Hepatocyte (in vitro differentiated cells): ENCODE results near the gene FADS3. TPM values are rescaled to one million over a fixed set of nuclear protein-coding genes. Genes with fewer than 3 reads are reported as not detected.

Source experiments
- DNase-seq: peaks from one replicate; pipeline ENCODE4 v3.0.0-alpha.2; 2016; ENCODE audit warnings: low spot score
- H2AFZ ChIP-seq: fragments of 200-600 bp; sonication (generic); 2 replicates; pipeline ENCODE4 v1.6.0; 2016; ENCODE audit warnings: antibody characterized with exemption, mild to moderate bottlenecking
- H3K27ac ChIP-seq: fragments of 200-600 bp; sonication (generic); 2 replicates; pipeline ENCODE4 v1.5.1; 2016; ENCODE audit warnings: mild to moderate bottlenecking
- H3K27me3 ChIP-seq: fragments of 200-600 bp; sonication (generic); 2 replicates; pipeline ENCODE4 v1.6.1; 2016
- H3K36me3 ChIP-seq: fragments of 200-600 bp; sonication (generic); replicated peaks from 2 replicates; pipeline ENCODE4 v1.5.1; 2016; ENCODE audit warnings: low read depth; ENCODE audit not compliant: insufficient read depth
- H3K4me1 ChIP-seq: fragments of 200-600 bp; sonication (generic); 2 replicates; pipeline ENCODE4 v1.5.1; 2016; ENCODE audit warnings: mild to moderate bottlenecking, moderate library complexity; ENCODE audit not compliant: insufficient read depth
- H3K4me2 ChIP-seq: fragments of 200-600 bp; sonication (generic); 2 replicates; pipeline ENCODE4 v1.6.0; 2016
- H3K4me3 ChIP-seq: fragments of 200-600 bp; sonication (generic); 2 replicates; pipeline ENCODE4 v1.5.1; 2016; ENCODE audit warnings: mild to moderate bottlenecking
- H3K79me2 ChIP-seq: fragments of 200-600 bp; sonication (generic); 2 replicates; pipeline ENCODE4 v1.6.0; 2017; ENCODE audit warnings: mild to moderate bottlenecking
- H3K9me2 ChIP-seq: fragments of 200-600 bp; sonication (generic); replicated peaks from 2 replicates; pipeline ENCODE4 v1.6.0; 2017; ENCODE audit warnings: mild to moderate bottlenecking; ENCODE audit not compliant: insufficient read depth
- H3K9me3 ChIP-seq: fragments of 200-600 bp; sonication (generic); 2 replicates; pipeline ENCODE4 v1.5.1; 2016; ENCODE audit warnings: low read depth, mild to moderate bottlenecking
- H4K20me1 ChIP-seq: fragments of 200-600 bp; sonication (generic); 2 replicates; pipeline ENCODE4 v1.6.0; 2016; ENCODE audit warnings: mild to moderate bottlenecking; ENCODE audit not compliant: insufficient read depth, poor library complexity, severe bottlenecking
- CTCF ChIP-seq: fragments of 200-600 bp; sonication (generic); IDR thresholded peaks from 2 replicates; pipeline ENCODE4 v1.5.1; 2016; ENCODE audit warnings: antibody characterized with exemption, mild to moderate bottlenecking; ENCODE audit not compliant: poor library complexity
- EZH2 ChIP-seq: fragments of 200-600 bp; sonication (generic); IDR thresholded peaks from 2 replicates; pipeline ENCODE4 v1.6.1; 2016; ENCODE audit warnings: antibody characterized with exemption, mild to moderate bottlenecking, borderline replicate concordance
- EZH2phosphoT487 ChIP-seq: fragments of 200-600 bp; sonication (generic); IDR thresholded peaks from one replicate; pipeline ENCODE4 v1.6.1; 2018; ENCODE audit warnings: antibody characterized with exemption, mild to moderate bottlenecking, low read depth, moderate library complexity; ENCODE audit not compliant: unreplicated experiment, severe bottlenecking
- WGBS: methylation state at CpG from one replicate; pipeline ENCODE4 v1.1.6; 2016; ENCODE audit warnings: low lambda C conversion rate; ENCODE audit errors: missing lambda C conversion rate; 5-methylcytosine and 5-hydroxymethylcytosine counted together
- polyA plus RNA-seq: library from polyadenylated mRNA; unstranded; fragments of >200 nt; fragmentation: Nextera tagmentation; extraction: Ambion mirVana; gene quantifications from 2 replicates; pipeline ENCODE4 v1.2.1, GENCODE V29; 2016
- total RNA-seq: library from RNA; depleted of rRNA; stranded (reverse); fragments of >200 nt; gene quantifications from 2 replicates; pipeline ENCODE4 v1.2.3, GENCODE V29; 2014

The FADS3 gene
- total and polyA plus RNA-seq, 2 experiments from 2014 or later, result 19.4 to 37.0 TPM

DNA sequence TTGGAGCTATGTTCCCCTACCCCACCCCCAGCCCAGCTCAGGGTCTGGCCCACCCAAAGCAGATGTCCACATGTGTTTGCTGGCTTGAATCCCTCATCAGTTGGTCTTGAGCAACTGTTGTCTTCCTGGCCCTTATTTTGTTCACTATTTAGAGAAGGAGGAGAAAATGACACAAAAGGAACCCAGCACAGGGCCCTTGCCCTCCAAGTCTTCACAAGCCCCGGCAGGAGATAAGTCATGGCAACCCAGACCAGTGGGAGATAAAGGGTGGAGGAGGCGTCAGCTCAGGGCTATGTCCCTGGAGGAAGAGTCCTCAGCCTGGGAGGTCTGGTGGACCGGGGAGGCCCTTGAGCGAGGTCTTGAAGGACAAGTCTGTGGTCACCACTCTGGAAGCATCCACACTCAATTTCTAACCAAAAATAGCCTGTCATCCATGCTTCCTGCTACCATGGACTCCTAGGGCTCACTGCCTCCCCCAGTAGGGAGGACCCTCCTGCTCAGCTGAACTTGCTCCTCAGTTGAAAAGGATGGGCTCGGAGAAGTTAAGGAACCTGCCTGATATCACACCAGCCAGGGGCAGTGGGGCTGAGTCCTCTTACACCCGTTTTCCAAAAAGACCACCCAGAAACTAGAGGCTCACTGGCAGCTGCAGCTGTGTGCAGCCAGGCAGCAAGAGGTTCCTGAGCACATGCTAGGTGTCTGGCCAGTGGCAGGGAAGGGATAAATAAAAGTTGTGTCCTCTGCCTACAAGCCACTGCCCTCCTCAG, 27.8 kb upstream of the FADS3 start:
- no peak for DNase-seq
- no peak for TF ChIP-seq EZH2phosphoT487
- TF ChIP-seq EZH2, result no peak
- no peak for TF ChIP-seq CTCF
- Histone ChIP-seq H3K4me2 (peak overlapping the region; percentile 57), H3K79me2 (peaks cover 19% of the 10 kb centered on the region), H3K27ac (no peak overlapping the region), H3K9me3 (no peaks in the 10 kb centered on the region), H3K27me3 (no peaks in the 10 kb centered on the region), H4K20me1 (no peaks in the 10 kb centered on the region), H2AFZ (no peak overlapping the region), H3K4me1 (peaks cover 38% of the 10 kb centered on the region), H3K9me2 (no peaks in the 10 kb centered on the region), H3K36me3 (no peaks in the 10 kb centered on the region), H3K4me3 (no peak overlapping the region)
- WGBS, result 73% methylated on average over 6 of the region's 6 CpGs

DNA sequence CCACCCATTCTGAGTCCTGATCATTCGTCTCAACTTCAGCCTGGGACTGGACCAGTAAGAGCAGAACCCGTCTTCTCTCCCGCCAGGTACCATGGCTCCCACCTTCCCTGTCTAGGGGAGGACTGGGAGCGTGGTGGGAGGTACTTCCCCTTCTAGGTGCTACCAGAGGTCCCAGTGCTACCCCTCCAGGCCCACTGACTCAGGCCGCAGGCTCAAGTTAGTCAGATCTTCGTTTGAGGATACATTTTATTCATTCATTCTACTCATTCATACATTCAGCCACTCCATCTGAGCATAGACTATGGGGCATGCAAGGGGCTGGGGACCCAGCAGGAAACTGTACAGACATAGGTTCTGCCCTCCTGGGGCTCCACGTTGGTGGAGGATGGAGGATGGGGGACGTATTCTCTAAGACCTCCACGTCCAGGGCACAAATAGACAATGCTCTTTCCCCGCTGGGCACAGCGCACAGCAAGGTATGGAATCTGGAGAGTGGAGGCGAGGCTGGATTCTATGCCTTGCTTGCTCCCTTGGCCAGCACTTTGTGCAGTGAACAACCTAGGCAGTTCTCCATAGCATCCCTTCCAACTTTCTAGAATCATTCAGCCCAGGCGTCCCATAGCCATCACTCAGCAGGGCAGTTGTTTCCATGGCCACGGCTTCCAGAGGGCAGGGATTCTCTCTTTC, 27.0 kb upstream of the FADS3 start:
- WGBS, result 90% methylated on average over 14 of the region's 14 CpGs
- no peaks in the 10 kb centered on the region for H3K27me3 ChIP-seq
- DNase-seq, result no peak

GRCh38 chr11:61917334-61918109, 26.2 kb upstream of the FADS3 start, which contains the start of gene RAB3IL1:
Gene RAB3IL1, minus strand, starts transcription at chr11:61917566. Its CDS starts 199 bp downstream, at chr11:61917367.
- no peaks in the 10 kb centered on the region for H3K36me3 ChIP-seq
- peaks cover 22% of the 10 kb centered on the region for H3K4me1 ChIP-seq
- H4K20me1 ChIP-seq, result no peaks in the 10 kb centered on the region
- H3K9me2 ChIP-seq, result no peaks in the 10 kb centered on the region
- WGBS, result 9% methylated on average over 14 of the region's 74 CpGs
- TF ChIP-seq EZH2phosphoT487 (no peak), CTCF (no peak), EZH2 (no peak)
- H3K79me2 ChIP-seq, result peaks cover 19% of the 10 kb centered on the region
- peak within 1 kb of the TSS; percentile 44 for H2AFZ ChIP-seq
- no peaks in the 10 kb centered on the region for H3K27me3 ChIP-seq
- peak within 1 kb of the TSS; percentile 85 for H3K4me3 ChIP-seq
- H3K4me2 ChIP-seq, result peak within 1 kb of the TSS; percentile 94
- no peaks in the 10 kb centered on the region for H3K9me3 ChIP-seq
- peak within 1 kb of the TSS; percentile 14 for H3K27ac ChIP-seq
- peak; percentile 86 for DNase-seq

More for the DNA sequence above, 27.0 kb upstream of the FADS3 start:
- Histone ChIP-seq H4K20me1 (no peaks in the 10 kb centered on the region), H3K4me3 (no peak overlapping the region), H3K79me2 (peaks cover 19% of the 10 kb centered on the region), H3K27ac (peak overlapping the region; percentile 14), H3K9me2 (no peaks in the 10 kb centered on the region), H3K36me3 (no peaks in the 10 kb centered on the region), H3K9me3 (no peaks in the 10 kb centered on the region), H3K4me1 (peaks cover 31% of the 10 kb centered on the region), H2AFZ (no peak overlapping the region), H3K4me2 (peak overlapping the region; percentile 94)
- TF ChIP-seq EZH2phosphoT487 (no peak), EZH2 (no peak), CTCF (no peak)
